ENCODE measurements around the gene DTX3L.

- TF ChIP-seq CTCF (IDR thresholded peaks at IDR 0.05 in 4 of 5, conservative IDR thresholded peaks at IDR 0.05 in 1 of 5) (no peak), POLR2A (IDR thresholded peaks at IDR 0.05) (no peak)
These were observed 49.1 kb upstream of the DTX3L start for GRCh38 chr3:122515020-122515468.
